ENCODE measurements around the gene ACSL6. TPM values are rescaled to one million over a fixed set of nuclear protein-coding genes. Genes with fewer than 3 reads are reported as not detected.

Gene ACSL6
- polyA plus RNA-seq, 1 experiment = not detected

DNA sequence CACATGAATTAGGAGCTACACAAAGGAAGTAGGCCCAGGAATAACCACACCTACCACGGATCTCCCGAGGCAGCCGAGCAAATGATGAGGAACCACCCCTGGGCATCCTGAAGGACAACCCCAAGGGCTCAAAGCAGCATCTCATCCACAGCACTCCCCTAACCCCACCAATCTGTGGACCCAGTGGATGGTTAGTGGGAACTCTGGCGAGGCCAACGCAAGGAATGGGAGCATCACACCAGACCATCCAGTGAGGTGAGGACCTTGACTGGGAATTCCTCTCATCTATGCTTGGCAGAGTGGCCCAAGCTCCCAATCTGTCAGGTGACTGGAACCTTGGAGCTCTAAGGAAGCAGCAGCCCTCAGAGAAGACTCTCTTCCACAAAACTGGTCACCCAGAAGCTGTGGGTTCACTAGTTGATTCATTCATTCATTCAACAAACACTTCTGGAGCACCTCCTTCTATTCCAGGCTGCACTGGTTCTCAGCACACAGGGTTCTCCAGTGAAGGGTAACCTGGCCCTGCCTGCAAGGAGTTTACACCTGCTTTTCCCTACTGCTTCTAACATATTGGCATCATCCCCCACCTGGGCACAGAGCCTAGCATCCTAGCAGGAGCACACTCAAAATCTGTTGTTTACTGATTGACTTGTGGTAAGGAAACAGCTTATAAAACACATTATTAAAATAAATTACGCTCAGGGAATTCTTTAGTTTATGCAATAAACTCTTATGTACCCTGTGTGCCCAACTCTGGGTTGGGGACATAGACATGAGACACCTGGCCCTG, 4.9 kb downstream of the ACSL6 start:
- DNase-seq (ENCODE audit: low read depth) = no peak
- Histone ChIP-seq H3K4me3 (ENCODE audit: low read depth, low read length) (no peak overlapping the region), H3K36me3 (ENCODE audit: control insufficient read depth, insufficient read depth, low read length) (no peaks in the 10 kb centered on the region), H3K27me3 (ENCODE audit: control insufficient read depth, insufficient read depth, low read length) (peaks cover 21% of the 10 kb centered on the region)
- ChIA-PET CTCF (interaction anchor here (0.6 to 9.0 kb wide), 10 partner anchors 8 to 582 kb away, joined by 3 to 199 read pairs (median 8); no protein-coding TSS in a partner anchor), POLR2A (no interaction called here)
- TF ChIP-seq, protein P1, sequence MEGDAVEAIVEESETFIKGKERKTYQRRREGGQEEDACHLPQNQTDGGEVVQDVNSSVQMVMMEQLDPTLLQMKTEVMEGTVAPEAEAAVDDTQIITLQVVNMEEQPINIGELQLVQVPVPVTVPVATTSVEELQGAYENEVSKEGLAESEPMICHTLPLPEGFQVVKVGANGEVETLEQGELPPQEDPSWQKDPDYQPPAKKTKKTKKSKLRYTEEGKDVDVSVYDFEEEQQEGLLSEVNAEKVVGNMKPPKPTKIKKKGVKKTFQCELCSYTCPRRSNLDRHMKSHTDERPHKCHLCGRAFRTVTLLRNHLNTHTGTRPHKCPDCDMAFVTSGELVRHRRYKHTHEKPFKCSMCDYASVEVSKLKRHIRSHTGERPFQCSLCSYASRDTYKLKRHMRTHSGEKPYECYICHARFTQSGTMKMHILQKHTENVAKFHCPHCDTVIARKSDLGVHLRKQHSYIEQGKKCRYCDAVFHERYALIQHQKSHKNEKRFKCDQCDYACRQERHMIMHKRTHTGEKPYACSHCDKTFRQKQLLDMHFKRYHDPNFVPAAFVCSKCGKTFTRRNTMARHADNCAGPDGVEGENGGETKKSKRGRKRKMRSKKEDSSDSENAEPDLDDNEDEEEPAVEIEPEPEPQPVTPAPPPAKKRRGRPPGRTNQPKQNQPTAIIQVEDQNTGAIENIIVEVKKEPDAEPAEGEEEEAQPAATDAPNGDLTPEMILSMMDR (IDR thresholded peaks at IDR 0.05; ENCODE audit: insufficient read depth, low read depth, low read length) = no peak

GRCh38 chr5:132005591-132005990, 5.9 kb downstream of the ACSL6 start:
- CTCF ChIA-PET = interaction anchor here (0.6 to 9.0 kb wide), 5 partner anchors 34 to 581 kb away, joined by 3 to 199 read pairs (median 25); no protein-coding TSS in a partner anchor
- no peak for DNase-seq (ENCODE audit: low read depth)
- Histone ChIP-seq H3K4me3 (ENCODE audit: low read depth, low read length) (no peak overlapping the region), H3K36me3 (ENCODE audit: control insufficient read depth, insufficient read depth, low read length) (no peaks in the 10 kb centered on the region), H3K27me3 (ENCODE audit: control insufficient read depth, insufficient read depth, low read length) (peaks cover 13% of the 10 kb centered on the region)
- POLR2A ChIA-PET = no interaction called here
- TF ChIP-seq, protein P1 (IDR thresholded peaks at IDR 0.05; ENCODE audit: insufficient read depth, low read depth, low read length) = no peak

- Histone ChIP-seq H3K4me3 (ENCODE audit: low read depth, low read length) (no peak overlapping the region), H3K27me3 (ENCODE audit: control insufficient read depth, insufficient read depth, low read length) (peaks cover 4% of the 10 kb centered on the region), H3K36me3 (ENCODE audit: control insufficient read depth, insufficient read depth, low read length) (no peaks in the 10 kb centered on the region)
- TF ChIP-seq, protein P1 (IDR thresholded peaks at IDR 0.05; ENCODE audit: insufficient read depth, low read depth, low read length) = no peak
- POLR2A ChIA-PET = no interaction called here
- CTCF ChIA-PET = interaction anchor here (2.0 kb wide), 1 partner anchor 414 kb away, joined by 8 read pairs; no protein-coding TSS in a partner anchor
- DNase-seq (ENCODE audit: low read depth) = no peak
Measured at GRCh38 chr5:132003982-132004381, 7.5 kb downstream of the ACSL6 start.

GRCh38 chr5:132003170-132003744, 8.2 kb downstream of the ACSL6 start:
- H3K4me3 ChIP-seq (ENCODE audit: low read depth, low read length) = no peak overlapping the region
- TF ChIP-seq, protein P1 (IDR thresholded peaks at IDR 0.05; ENCODE audit: insufficient read depth, low read depth, low read length) = 0 out of 2 replicates have a peak, but pooled peaks have one; percentile 7
- H3K36me3 ChIP-seq (ENCODE audit: control insufficient read depth, insufficient read depth, low read length) = no peaks in the 10 kb centered on the region
- no peak for DNase-seq (ENCODE audit: low read depth)
- POLR2A ChIA-PET = no interaction called here
- CTCF ChIA-PET = interaction anchor here (0.8 to 2.0 kb wide), 2 partner anchors 8 to 414 kb away, joined by 3 to 8 read pairs; partner anchors contain the start of gene ACSL6
- H3K27me3 ChIP-seq (ENCODE audit: control insufficient read depth, insufficient read depth, low read length) = no peaks in the 10 kb centered on the region

GRCh38 chr5:132002757-132003156, 8.7 kb downstream of the ACSL6 start:
- Histone ChIP-seq H3K27me3 (ENCODE audit: control insufficient read depth, insufficient read depth, low read length) (no peaks in the 10 kb centered on the region), H3K36me3 (ENCODE audit: control insufficient read depth, insufficient read depth, low read length) (no peaks in the 10 kb centered on the region), H3K4me3 (ENCODE audit: low read depth, low read length) (no peak overlapping the region)
- TF ChIP-seq, protein P1 (IDR thresholded peaks at IDR 0.05; ENCODE audit: insufficient read depth, low read depth, low read length) = no peak
- ChIA-PET POLR2A (interaction anchor here (0.5 kb wide), 1 partner anchor 661 kb away, joined by 5 read pairs; no protein-coding TSS in a partner anchor), CTCF (interaction anchor here (0.6 to 2.0 kb wide), 3 partner anchors 9 to 413 kb away, joined by 3 to 8 read pairs (median 5); partner anchors contain the start of gene ACSL6)
- no peak for DNase-seq (ENCODE audit: low read depth)

Data from BJ (cell line).